ENCODE results near the gene MRAS.
A peak's percentile ranks its signal among the peaks of the same experiment; 100 is the strongest.

Gene MRAS

DNA sequence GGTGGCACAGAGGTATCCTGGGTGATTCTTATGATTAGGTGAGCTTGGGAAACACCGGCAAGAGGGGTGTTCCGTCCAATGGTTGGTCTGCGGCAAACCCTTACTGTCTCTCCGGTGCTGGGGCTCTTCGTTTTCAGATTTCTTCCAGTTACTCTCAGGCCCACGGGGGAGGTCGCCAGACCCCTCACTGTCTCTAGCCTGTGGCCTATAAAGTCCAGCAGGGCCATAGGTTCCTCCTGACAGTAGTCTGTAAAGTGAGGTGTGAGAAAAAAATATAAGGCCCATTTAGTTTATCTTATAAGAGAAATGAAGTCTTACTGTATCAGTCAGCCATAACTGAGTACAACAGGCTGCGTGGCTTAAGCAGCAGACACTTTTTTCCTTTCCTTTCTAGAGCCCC is 87.5 kb downstream of the MRAS start:
- Histone ChIP-seq H3K4me1 (ENCODE audit: control insufficient read depth, insufficient read depth, low read length, unreplicated experiment) (peaks cover 16% of the 10 kb centered on the region), H3K4me3 (ENCODE audit: low read depth, low read length) (0 out of 2 replicates have a peak overlapping the region, but pooled peaks have one; percentile 76), H3K36me3 (ENCODE audit: insufficient read depth, low read length) (no peaks in the 10 kb centered on the region)

DNA sequence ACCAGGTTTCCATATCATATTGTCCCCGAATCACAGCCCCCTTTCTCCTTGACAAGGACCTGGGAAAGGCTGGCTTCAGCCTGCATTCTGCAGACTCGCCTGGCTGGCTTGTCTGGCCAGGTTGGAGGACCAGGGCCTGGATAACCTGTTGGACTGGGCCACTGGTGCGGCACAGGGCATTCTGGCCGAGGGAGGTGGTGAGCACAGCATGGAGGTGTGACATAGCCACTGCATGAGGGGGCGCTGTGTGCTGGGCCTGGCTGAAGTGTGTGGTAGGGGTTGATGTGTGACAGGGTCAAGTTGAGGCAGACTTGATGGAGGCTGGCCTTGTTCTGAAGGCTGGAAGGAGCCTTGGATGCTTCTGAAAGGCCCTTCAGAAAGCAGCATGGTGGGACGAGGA is 88.9 kb downstream of the MRAS start:
- Histone ChIP-seq H3K4me3 (ENCODE audit: low read depth, low read length) (no peak overlapping the region), H3K27me3 (ENCODE audit: insufficient read depth, low read length) (peaks cover 34% of the 10 kb centered on the region), H2AFZ (ENCODE audit: low read length, unreplicated experiment) (no peak overlapping the region), H3K27ac (ENCODE audit: low read depth, low read length) (no peak overlapping the region), H3K4me1 (ENCODE audit: control insufficient read depth, insufficient read depth, low read length, unreplicated experiment) (peaks cover 30% of the 10 kb centered on the region), H3K79me2 (ENCODE audit: control insufficient read depth, insufficient read depth, low read length, unreplicated experiment) (no peaks in the 10 kb centered on the region), H3K36me3 (ENCODE audit: insufficient read depth, low read length) (no peaks in the 10 kb centered on the region)

More for the DNA sequence above, 87.5 kb downstream of the MRAS start:
- Histone ChIP-seq H3K27me3 (ENCODE audit: insufficient read depth, low read length) (peaks cover 34% of the 10 kb centered on the region), H3K79me2 (ENCODE audit: control insufficient read depth, insufficient read depth, low read length, unreplicated experiment) (no peaks in the 10 kb centered on the region), H3K27ac (ENCODE audit: low read depth, low read length) (no peak overlapping the region), H2AFZ (ENCODE audit: low read length, unreplicated experiment) (no peak overlapping the region)

DNA sequence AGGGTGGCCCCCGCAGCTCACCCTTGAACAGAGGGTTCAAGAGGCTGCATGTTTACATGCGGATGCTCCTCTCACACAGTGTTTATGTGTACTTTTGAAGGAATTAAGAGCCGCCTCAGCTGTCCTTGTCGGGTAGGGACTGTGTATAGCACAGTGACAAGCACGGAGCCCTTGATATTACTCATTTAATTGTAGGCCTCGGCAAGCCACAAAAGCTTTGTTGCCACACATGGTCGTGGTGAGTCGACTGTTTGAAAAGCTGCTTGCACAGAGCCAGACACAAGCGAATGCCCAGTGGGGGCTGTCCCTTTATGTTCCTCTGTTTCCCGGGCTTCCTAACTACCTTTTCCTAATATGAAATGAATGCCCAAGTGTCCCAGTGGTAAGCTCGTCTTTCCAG is 90.5 kb downstream of the MRAS start:
- Histone ChIP-seq H3K4me1 (ENCODE audit: control insufficient read depth, insufficient read depth, low read length, unreplicated experiment) (peaks cover 32% of the 10 kb centered on the region), H3K36me3 (ENCODE audit: insufficient read depth, low read length) (no peaks in the 10 kb centered on the region), H3K4me3 (ENCODE audit: low read depth, low read length) (no peak overlapping the region), H2AFZ (ENCODE audit: low read length, unreplicated experiment) (no peak overlapping the region), H3K27ac (ENCODE audit: low read depth, low read length) (no peak overlapping the region), H3K27me3 (ENCODE audit: insufficient read depth, low read length) (peaks cover 20% of the 10 kb centered on the region), H3K79me2 (ENCODE audit: control insufficient read depth, insufficient read depth, low read length, unreplicated experiment) (no peaks in the 10 kb centered on the region)

DNA sequence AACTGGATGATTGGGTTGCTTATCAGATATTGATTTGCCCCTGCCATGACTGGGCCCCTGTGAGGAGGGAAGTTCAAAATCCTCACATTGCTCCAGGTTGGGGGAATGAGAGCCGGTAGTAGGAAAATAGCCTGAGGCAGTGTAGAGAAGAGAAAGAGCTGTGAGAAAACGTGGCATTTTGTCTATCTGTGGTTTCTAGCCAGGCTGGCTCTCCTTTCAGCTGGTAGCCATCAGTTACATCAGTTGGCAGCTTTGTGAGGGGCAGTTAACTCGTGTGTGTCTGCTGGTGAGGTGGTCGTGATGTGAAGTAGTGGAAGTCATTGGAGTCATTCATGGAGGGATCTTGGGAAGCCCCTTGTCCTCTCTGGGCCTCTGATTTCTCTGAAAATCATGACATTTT is 91.3 kb downstream of the MRAS start:
- Histone ChIP-seq H2AFZ (ENCODE audit: low read length, unreplicated experiment) (no peak overlapping the region), H3K27me3 (ENCODE audit: insufficient read depth, low read length) (peaks cover 17% of the 10 kb centered on the region; the same call in 1 of the 2 replicates), H3K4me1 (ENCODE audit: control insufficient read depth, insufficient read depth, low read length, unreplicated experiment) (peaks cover 31% of the 10 kb centered on the region), H3K4me3 (ENCODE audit: low read depth, low read length) (no peak overlapping the region), H3K79me2 (ENCODE audit: control insufficient read depth, insufficient read depth, low read length, unreplicated experiment) (no peaks in the 10 kb centered on the region), H3K27ac (ENCODE audit: low read depth, low read length) (no peak overlapping the region), H3K36me3 (ENCODE audit: insufficient read depth, low read length) (no peaks in the 10 kb centered on the region)

DNA sequence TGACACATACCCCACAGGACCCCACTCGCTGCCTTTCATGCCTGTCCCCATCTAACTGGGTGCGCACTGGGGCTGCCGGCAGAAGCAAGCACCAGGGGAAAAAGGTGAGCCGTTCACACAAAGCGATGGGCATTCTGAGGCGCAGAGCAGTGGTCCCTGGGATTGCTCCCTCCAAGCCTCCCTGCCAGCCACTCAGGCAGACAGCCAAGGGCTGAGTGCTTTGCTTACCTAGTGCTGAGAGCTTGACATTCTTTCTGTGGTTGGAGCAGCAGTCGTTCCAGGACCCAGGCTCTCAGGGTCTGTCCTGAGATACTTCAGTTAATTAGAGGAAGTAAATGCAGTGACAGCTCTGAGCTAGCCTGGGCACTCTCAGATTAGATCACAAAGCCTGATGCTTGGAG is 91.7 kb downstream of the MRAS start:
- Histone ChIP-seq H3K27me3 (ENCODE audit: insufficient read depth, low read length) (peaks cover 13% of the 10 kb centered on the region; the same call in 1 of the 2 replicates), H3K27ac (ENCODE audit: low read depth, low read length) (no peak overlapping the region), H2AFZ (ENCODE audit: low read length, unreplicated experiment) (no peak overlapping the region), H3K79me2 (ENCODE audit: control insufficient read depth, insufficient read depth, low read length, unreplicated experiment) (no peaks in the 10 kb centered on the region), H3K4me1 (ENCODE audit: control insufficient read depth, insufficient read depth, low read length, unreplicated experiment) (peaks cover 31% of the 10 kb centered on the region), H3K36me3 (ENCODE audit: insufficient read depth, low read length) (no peaks in the 10 kb centered on the region), H3K4me3 (ENCODE audit: low read depth, low read length) (no peak overlapping the region)

DNA sequence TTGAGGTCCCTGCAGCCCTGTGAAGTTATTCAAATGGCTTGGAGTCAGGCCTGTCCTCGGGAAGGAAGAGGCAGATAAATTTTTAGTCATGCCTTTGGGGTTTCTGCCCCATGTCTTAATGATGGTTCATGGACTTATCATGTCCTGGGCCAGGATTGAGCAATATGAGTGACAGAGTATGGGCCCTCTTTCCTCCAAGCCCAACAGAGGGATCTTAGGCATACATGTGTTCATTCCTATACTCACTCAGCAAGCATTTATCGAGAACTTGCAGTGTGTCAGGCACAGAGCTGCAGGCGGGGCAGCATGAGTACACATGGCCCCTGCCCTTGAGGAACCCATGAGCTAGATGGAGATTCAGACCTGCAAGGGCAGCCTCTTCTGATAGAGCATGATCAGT is 92.2 kb downstream of the MRAS start:
- H2AFZ ChIP-seq (ENCODE audit: low read length, unreplicated experiment): no peak overlapping the region
- peaks cover 31% of the 10 kb centered on the region for H3K4me1 ChIP-seq (ENCODE audit: control insufficient read depth, insufficient read depth, low read length, unreplicated experiment)

DNA sequence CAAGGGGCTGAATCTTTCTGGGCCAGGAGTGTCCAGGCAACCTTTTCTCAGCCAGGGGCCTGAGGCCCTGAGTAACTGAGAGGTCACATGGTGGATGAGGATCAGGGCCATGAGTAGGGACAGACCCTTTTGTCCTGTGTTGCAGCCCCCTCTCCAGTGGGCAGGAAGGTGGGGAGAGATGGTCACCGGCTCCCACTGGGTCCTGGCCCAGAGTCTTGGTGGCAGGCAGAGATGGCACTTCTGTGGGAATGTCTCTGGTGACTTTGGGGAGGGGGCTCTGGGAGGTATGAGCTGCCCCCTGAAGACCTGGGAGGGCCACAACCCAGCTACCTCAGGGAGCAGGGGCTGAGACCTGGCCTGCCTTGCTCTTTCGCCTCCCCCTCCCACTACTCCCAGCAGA is 92.9 kb downstream of the MRAS start:
- no peaks in the 10 kb centered on the region for H3K36me3 ChIP-seq (ENCODE audit: insufficient read depth, low read length)
- H3K27ac ChIP-seq (ENCODE audit: low read depth, low read length): no peak overlapping the region
- no peaks in the 10 kb centered on the region for H3K79me2 ChIP-seq (ENCODE audit: control insufficient read depth, insufficient read depth, low read length, unreplicated experiment)
- no peak overlapping the region for H3K4me3 ChIP-seq (ENCODE audit: low read depth, low read length)
- peaks cover 3% of the 10 kb centered on the region; the same call in 1 of the 2 replicates for H3K27me3 ChIP-seq (ENCODE audit: insufficient read depth, low read length)
- H2AFZ ChIP-seq (ENCODE audit: low read length, unreplicated experiment): no peak overlapping the region
- H3K4me1 ChIP-seq (ENCODE audit: control insufficient read depth, insufficient read depth, low read length, unreplicated experiment): peaks cover 31% of the 10 kb centered on the region

More for the DNA sequence above, 92.2 kb downstream of the MRAS start:
- Histone ChIP-seq H3K79me2 (ENCODE audit: control insufficient read depth, insufficient read depth, low read length, unreplicated experiment) (no peaks in the 10 kb centered on the region), H3K27ac (ENCODE audit: low read depth, low read length) (no peak overlapping the region), H3K27me3 (ENCODE audit: insufficient read depth, low read length) (peaks cover 8% of the 10 kb centered on the region; the same call in 1 of the 2 replicates), H3K4me3 (ENCODE audit: low read depth, low read length) (no peak overlapping the region), H3K36me3 (ENCODE audit: insufficient read depth, low read length) (no peaks in the 10 kb centered on the region)

DNA sequence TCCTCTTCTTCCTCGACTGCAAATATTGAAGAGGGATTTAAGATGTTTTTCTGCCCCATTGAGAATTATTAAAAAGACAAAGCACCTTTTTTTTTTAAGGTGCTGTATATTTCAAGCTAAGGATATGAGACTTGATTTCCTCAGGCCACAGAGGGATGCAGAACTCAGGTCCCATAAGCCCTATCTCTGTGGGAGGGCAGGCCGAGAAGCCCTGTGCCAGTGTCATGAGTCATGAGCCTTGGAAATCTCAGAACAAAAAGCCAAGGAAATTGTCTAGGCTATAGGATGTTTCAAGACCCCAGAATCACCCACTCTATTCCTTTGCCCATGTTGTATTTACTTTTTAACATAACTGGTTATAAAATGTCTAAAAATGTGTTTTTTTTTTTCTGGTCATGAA is 93.4 kb downstream of the MRAS start:
- no peaks in the 10 kb centered on the region for H3K36me3 ChIP-seq (ENCODE audit: insufficient read depth, low read length)
- no peak overlapping the region for H2AFZ ChIP-seq (ENCODE audit: low read length, unreplicated experiment)
- no peak overlapping the region for H3K4me3 ChIP-seq (ENCODE audit: low read depth, low read length)
- H3K27me3 ChIP-seq (ENCODE audit: insufficient read depth, low read length): no peaks in the 10 kb centered on the region
- H3K4me1 ChIP-seq (ENCODE audit: control insufficient read depth, insufficient read depth, low read length, unreplicated experiment): peaks cover 31% of the 10 kb centered on the region
- no peaks in the 10 kb centered on the region for H3K79me2 ChIP-seq (ENCODE audit: control insufficient read depth, insufficient read depth, low read length, unreplicated experiment)
- peak overlapping the region; percentile 26 for H3K27ac ChIP-seq (ENCODE audit: low read depth, low read length)

DNA sequence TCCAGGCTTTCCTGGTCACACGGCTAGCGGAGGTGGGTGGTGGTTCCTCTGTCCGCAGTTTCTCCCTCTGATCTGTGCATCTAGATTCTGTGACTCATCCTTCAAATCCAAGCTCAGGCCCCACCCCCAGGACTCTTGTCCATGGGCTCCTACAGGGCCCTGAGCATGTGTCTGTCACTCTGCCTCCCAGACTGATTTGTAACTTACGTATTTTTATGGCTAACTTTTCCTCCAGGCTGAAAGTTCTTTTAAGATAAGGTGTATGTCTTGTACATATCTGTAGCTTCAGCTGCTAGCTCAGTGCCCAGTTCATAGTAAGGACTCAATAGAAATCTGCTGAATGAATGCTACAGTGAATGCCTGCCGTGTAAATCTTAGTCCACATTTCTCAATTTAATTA is 94.1 kb downstream of the MRAS start:
- Histone ChIP-seq H3K27ac (ENCODE audit: low read depth, low read length) (peak overlapping the region; percentile 26; the same call in 1 of the 2 replicates), H3K79me2 (ENCODE audit: control insufficient read depth, insufficient read depth, low read length, unreplicated experiment) (no peaks in the 10 kb centered on the region), H3K36me3 (ENCODE audit: insufficient read depth, low read length) (no peaks in the 10 kb centered on the region), H3K4me3 (ENCODE audit: low read depth, low read length) (no peak overlapping the region; the same call in 1 of the 2 replicates), H2AFZ (ENCODE audit: low read length, unreplicated experiment) (no peak overlapping the region), H3K4me1 (ENCODE audit: control insufficient read depth, insufficient read depth, low read length, unreplicated experiment) (peaks cover 31% of the 10 kb centered on the region), H3K27me3 (ENCODE audit: insufficient read depth, low read length) (no peaks in the 10 kb centered on the region)

DNA sequence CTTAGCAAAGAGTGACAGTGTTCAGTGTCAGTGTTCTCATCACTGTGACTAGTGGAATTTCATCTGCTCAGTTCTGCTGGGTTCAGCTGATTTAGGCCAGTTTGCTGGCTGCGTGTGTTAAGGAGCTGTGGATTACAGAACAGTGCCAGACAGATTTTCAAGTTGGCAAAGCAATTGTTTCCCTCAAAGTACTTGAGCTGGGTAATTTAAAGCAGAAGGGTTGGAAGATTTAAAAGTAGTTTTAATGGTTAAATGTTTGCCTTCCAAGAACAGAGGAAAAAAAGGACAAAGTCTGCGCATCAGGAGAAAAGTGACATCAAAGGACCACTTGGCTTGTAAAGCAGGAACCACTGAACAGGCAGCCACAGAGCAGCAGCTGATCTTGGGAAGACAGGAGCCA is 94.7 kb downstream of the MRAS start:
- Histone ChIP-seq H3K79me2 (ENCODE audit: control insufficient read depth, insufficient read depth, low read length, unreplicated experiment) (no peaks in the 10 kb centered on the region), H3K27ac (ENCODE audit: low read depth, low read length) (no peak overlapping the region), H3K4me1 (ENCODE audit: control insufficient read depth, insufficient read depth, low read length, unreplicated experiment) (peaks cover 31% of the 10 kb centered on the region)

DNA sequence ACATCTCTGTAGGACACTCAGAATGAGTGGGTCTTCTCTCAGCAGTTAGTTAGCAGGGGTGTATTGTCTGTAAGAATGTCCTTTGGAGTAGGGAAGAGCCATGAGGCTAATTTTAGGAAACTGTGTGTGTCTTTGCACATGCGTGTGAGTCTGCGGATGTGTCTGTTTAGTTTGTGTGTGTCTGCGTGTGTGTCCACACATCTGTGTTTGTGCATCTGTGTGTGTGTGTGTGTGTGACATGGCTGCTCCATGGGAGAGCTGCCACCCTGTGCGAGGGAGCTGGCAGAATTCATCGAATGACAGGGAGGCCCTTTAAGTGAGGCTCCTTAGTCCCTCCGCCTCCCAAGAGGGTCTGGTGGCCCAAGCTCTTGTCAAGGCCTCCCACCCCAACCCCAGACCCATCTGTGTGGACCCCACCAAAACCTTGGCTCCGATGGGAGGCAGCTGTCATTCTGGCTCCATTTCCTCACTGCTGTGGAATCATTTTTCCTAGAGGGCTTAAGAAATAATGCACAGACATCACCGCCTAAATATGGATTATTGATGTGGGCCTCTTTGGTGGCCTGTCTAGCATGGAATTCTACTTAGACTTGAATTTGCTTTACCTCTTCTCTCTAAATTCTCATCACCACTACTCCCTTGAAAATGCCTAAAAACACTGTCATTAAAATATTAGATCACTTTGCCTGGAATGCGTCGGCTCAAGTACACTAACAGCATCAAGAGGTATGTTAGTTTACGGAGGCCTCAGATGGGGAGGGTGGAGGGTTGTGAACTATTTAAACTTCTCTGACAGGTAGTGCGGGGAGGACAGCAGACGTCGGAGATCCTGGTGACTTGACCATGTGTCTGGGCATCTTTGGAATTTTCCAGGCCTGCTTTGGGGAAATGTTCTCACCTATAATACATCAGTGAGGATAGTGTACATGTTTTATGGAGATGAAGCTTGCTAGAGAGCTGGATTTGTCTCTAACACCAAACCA is 95.4 kb downstream of the MRAS start:
- no peak overlapping the region for H2AFZ ChIP-seq (ENCODE audit: low read length, unreplicated experiment)
- no peak overlapping the region for H3K27ac ChIP-seq (ENCODE audit: low read depth, low read length)
- H3K4me3 ChIP-seq (ENCODE audit: low read depth, low read length): no peak overlapping the region
- peaks cover 31% of the 10 kb centered on the region for H3K4me1 ChIP-seq (ENCODE audit: control insufficient read depth, insufficient read depth, low read length, unreplicated experiment)
- no peaks in the 10 kb centered on the region for H3K36me3 ChIP-seq (ENCODE audit: insufficient read depth, low read length)
- H3K27me3 ChIP-seq (ENCODE audit: insufficient read depth, low read length): no peaks in the 10 kb centered on the region
- H3K79me2 ChIP-seq (ENCODE audit: control insufficient read depth, insufficient read depth, low read length, unreplicated experiment): no peaks in the 10 kb centered on the region

More for the DNA sequence above, 94.7 kb downstream of the MRAS start:
- no peak overlapping the region for H2AFZ ChIP-seq (ENCODE audit: low read length, unreplicated experiment)
- no peaks in the 10 kb centered on the region for H3K27me3 ChIP-seq (ENCODE audit: insufficient read depth, low read length)
- H3K36me3 ChIP-seq (ENCODE audit: insufficient read depth, low read length): no peaks in the 10 kb centered on the region
- no peak overlapping the region for H3K4me3 ChIP-seq (ENCODE audit: low read depth, low read length)

Data from ACC112 (cell line).